ENCODE data around the gene GRHL3.

The GRHL3 gene

GRCh38 chr1:24403806-24404205 is 84.6 kb downstream of the GRHL3 start:
- no peak for DNase-seq

Measured in T1000 (cell line).